H1 (cell line): Measurements from ENCODE around the gene ARSI.

Experiments
- CBX8 ChIP-seq: fragments of 300-800, 300-1000 bp; sonication (generic); IDR thresholded peaks from 2 replicates; pipeline ENCODE4 v1.7.1; 2016; ENCODE audit warnings: low read depth, low read length, borderline replicate concordance
- CEBPB ChIP-seq: IDR thresholded peaks from 2 replicates; pipeline ENCODE4 v1.6.1; 2012; ENCODE audit warnings: low read depth, low read length
- EZH2 ChIP-seq: fragments of 200-600 bp; sonication (generic); IDR thresholded peaks from 2 replicates; pipeline ENCODE4 v1.7.1; 2012; ENCODE audit warnings: low read depth, mild to moderate bottlenecking, moderate library complexity, low read length, inconsistent platforms; ENCODE audit not compliant: severe bottlenecking
- POLR2A ChIP-seq, 2 experiments: IDR thresholded peaks; 1 replicate in 1 of 2; 2 replicates in 1 of 2; pipeline ENCODE4 v1.6.1; 2011; ENCODE audit warnings: low read depth in 2 of 2, low read length in 2 of 2, mild to moderate bottlenecking in 2 of 2; ENCODE audit errors: control extremely low read depth in 1 of 2
- RAD21 ChIP-seq, 2 experiments: IDR thresholded peaks in 1 of 2; conservative IDR thresholded peaks in 1 of 2; 2 replicates each; pipeline ENCODE4 v1.6.1; 2011; ENCODE audit warnings: low read depth in 2 of 2, low read length in 2 of 2, improper control_type of control experiment in 1 of 2, inconsistent platforms in 1 of 2, mild to moderate bottlenecking in 1 of 2, moderate library complexity in 1 of 2
- SIN3A ChIP-seq, 2 experiments: IDR thresholded peaks in 1 of 2; conservative IDR thresholded peaks in 1 of 2; 2 replicates each; pipeline ENCODE4 v1.6.1; 2011 to 2012; ENCODE audit warnings: low read length in 2 of 2, improper control_type of control experiment in 1 of 2, low read depth in 1 of 2, mild to moderate bottlenecking in 1 of 2
- TAF1 ChIP-seq: IDR thresholded peaks from 2 replicates; pipeline ENCODE4 v1.6.1; 2011; ENCODE audit warnings: mild to moderate bottlenecking, low read depth, low read length
- TBP ChIP-seq: IDR thresholded peaks from 2 replicates; pipeline ENCODE4 v1.6.1; 2011; ENCODE audit warnings: low read depth, low read length, improper control_type of control experiment
- TF ChIP-seq, protein P1 (sequence below), 3 experiments: IDR thresholded peaks; 1 replicate in 2 of 3; 2 replicates in 1 of 3; pipeline versions ENCODE4 v1.5.1 to v1.6.1; 2011; ENCODE audit warnings: low read length in 3 of 3, mild to moderate bottlenecking in 3 of 3, inconsistent platforms in 2 of 3, low read depth in 1 of 3, moderate library complexity in 1 of 3; ENCODE audit not compliant: insufficient read depth in 1 of 3; ENCODE audit errors: control extremely low read depth in 1 of 3
- TF ChIP-seq, protein P2 (sequence below): IDR thresholded peaks from 2 replicates; pipeline ENCODE4 v1.6.1; 2011; ENCODE audit warnings: low read length, improper control_type of control experiment
- TF ChIP-seq, protein P3 (sequence below): IDR thresholded peaks from 2 replicates; pipeline ENCODE4 v1.6.1; 2012; ENCODE audit warnings: inconsistent platforms

DNA sequence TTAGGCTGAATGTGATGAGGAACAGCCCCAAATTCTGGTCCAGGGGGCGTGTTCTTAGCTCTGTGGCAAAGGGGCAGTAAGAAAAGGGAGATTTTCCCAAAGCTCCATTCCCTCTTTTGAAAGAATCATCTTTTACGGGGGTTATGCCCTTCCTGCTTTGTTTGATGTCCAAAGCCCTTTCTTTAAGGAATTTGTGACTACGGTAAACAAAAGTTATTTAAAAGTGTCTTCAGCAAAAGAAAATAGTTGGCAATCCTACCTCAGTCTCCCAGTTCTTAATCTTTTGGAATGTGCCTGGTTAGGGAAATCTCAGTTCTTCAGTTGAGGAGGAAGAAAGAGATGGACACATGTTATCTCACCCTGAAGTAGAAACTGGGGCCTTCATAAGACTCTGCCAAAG, 24.4 kb upstream of the ARSI start:
- TF ChIP-seq EZH2 (no peak), RAD21 (IDR thresholded peaks at IDR 0.05 in 1 of 2, conservative IDR thresholded peaks at IDR 0.05 in 1 of 2; ENCODE audit: low read depth in 2 of 2, low read length in 2 of 2) (no peak), TAF1 (no peak), POLR2A (IDR thresholded peaks at IDR 0.05; ENCODE audit: control extremely low read depth in 1 of 2, low read depth in 2 of 2, low read length in 2 of 2) (no peak), SIN3A (conservative IDR thresholded peaks at IDR 0.05 in 1 of 2, IDR thresholded peaks at IDR 0.05 in 1 of 2; ENCODE audit: low read depth in 1 of 2, low read length in 2 of 2) (no peak), CBX8 (no peak), CEBPB (no peak), TBP (no peak)
- TF ChIP-seq, protein P1, sequence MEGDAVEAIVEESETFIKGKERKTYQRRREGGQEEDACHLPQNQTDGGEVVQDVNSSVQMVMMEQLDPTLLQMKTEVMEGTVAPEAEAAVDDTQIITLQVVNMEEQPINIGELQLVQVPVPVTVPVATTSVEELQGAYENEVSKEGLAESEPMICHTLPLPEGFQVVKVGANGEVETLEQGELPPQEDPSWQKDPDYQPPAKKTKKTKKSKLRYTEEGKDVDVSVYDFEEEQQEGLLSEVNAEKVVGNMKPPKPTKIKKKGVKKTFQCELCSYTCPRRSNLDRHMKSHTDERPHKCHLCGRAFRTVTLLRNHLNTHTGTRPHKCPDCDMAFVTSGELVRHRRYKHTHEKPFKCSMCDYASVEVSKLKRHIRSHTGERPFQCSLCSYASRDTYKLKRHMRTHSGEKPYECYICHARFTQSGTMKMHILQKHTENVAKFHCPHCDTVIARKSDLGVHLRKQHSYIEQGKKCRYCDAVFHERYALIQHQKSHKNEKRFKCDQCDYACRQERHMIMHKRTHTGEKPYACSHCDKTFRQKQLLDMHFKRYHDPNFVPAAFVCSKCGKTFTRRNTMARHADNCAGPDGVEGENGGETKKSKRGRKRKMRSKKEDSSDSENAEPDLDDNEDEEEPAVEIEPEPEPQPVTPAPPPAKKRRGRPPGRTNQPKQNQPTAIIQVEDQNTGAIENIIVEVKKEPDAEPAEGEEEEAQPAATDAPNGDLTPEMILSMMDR (IDR thresholded peaks at IDR 0.05; ENCODE audit: control extremely low read depth in 1 of 3, insufficient read depth in 1 of 3, low read depth in 1 of 3, low read length in 3 of 3): no peak
- TF ChIP-seq, protein P2, sequence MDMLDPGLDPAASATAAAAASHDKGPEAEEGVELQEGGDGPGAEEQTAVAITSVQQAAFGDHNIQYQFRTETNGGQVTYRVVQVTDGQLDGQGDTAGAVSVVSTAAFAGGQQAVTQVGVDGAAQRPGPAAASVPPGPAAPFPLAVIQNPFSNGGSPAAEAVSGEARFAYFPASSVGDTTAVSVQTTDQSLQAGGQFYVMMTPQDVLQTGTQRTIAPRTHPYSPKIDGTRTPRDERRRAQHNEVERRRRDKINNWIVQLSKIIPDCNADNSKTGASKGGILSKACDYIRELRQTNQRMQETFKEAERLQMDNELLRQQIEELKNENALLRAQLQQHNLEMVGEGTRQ: no peak
- TF ChIP-seq, protein P3, sequence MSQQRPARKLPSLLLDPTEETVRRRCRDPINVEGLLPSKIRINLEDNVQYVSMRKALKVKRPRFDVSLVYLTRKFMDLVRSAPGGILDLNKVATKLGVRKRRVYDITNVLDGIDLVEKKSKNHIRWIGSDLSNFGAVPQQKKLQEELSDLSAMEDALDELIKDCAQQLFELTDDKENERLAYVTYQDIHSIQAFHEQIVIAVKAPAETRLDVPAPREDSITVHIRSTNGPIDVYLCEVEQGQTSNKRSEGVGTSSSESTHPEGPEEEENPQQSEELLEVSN: no peak
